ENCODE measurements around the gene SLC16A3. TPM values are rescaled to one million over a fixed set of nuclear protein-coding genes. Genes with fewer than 3 reads are reported as not detected.

Gene SLC16A3
- polyA plus RNA-seq, 1 of the 3 experiments (the other 2 are of a cell fraction), result 70.7 TPM

DNA sequence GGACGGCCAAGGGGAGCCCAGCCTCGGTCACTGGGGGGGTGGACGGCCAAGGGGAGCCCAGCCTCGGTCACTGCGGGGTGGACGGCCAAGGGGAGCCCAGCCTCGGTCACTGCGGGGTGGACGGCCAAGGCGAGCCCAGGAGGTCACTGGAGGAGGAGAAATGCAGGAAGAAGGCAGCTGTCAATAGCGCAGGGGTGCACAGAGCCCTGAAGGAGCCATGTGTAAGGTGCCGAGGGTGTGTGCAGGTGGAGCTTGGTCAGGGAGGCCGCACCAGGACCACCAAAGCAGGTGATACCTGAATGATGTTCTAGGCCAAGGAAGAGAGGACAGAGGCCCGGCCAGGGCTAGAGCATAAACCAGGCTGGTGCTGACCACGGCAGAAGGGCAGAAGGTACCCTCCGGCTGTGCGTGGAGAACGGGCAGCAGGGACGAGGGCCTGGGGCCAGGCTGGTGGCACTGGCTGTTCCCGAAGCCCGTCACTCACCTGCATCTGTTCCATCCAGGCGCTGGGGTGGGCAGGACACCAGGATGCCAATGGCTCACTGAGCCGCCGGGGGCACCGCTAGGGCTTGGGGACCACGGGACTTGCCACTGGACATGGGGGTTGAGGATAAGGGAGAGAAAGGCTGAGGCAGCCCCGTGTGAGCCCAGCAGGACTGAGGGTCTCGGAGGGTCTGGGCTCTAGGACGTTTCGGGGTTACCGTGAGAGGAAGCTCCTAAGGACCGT, 10.3 kb upstream of the SLC16A3 start:
- Histone ChIP-seq H3K4me1 (ENCODE audit: control insufficient read depth in 1 of 2, insufficient read depth in 2 of 2, low read depth in 1 of 2, low read length in 1 of 2) (peaks cover 33 to 34% of the 10 kb centered on the region in 2 experiments), H3K36me3 (replicated peaks in 1 of 2; ENCODE audit: control insufficient read depth in 1 of 2, insufficient read depth in 2 of 2, low read length in 1 of 2) (no peaks in the 10 kb centered on the region), H2AFZ (ENCODE audit: low read depth) (no peak overlapping the region), H3K9me3 (no peaks in the 10 kb centered on the region), H3K27ac (ENCODE audit: low read depth in 2 of 2, low read length in 1 of 2) (no peak overlapping the region), H3K4me2 (peak overlapping the region; percentile 68), H3K4me3 (ENCODE audit: low read depth in 2 of 2, low read length in 1 of 2) (no peak overlapping the region), H3K9me2 (no peaks in the 10 kb centered on the region), H3K9ac (peak overlapping the region; percentile 70), H3K79me2 (ENCODE audit: insufficient read depth) (peaks cover 17% of the 10 kb centered on the region; the same call in 1 of the 2 replicates), H4K20me1 (ENCODE audit: insufficient read depth) (no peaks in the 10 kb centered on the region), H3K27me3 (ENCODE audit: insufficient read depth) (no peaks in the 10 kb centered on the region), H3F3A (replicated peaks; ENCODE audit: insufficient read depth) (peaks cover 30% of the 10 kb centered on the region)
- no peak for TF ChIP-seq ELF1 (IDR thresholded peaks at IDR 0.05)
- TF ChIP-seq, protein P1, sequence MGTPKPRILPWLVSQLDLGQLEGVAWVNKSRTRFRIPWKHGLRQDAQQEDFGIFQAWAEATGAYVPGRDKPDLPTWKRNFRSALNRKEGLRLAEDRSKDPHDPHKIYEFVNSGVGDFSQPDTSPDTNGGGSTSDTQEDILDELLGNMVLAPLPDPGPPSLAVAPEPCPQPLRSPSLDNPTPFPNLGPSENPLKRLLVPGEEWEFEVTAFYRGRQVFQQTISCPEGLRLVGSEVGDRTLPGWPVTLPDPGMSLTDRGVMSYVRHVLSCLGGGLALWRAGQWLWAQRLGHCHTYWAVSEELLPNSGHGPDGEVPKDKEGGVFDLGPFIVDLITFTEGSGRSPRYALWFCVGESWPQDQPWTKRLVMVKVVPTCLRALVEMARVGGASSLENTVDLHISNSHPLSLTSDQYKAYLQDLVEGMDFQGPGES (IDR thresholded peaks at IDR 0.05; ENCODE audit: low read depth, low read length), result no peak
- TF ChIP-seq, protein P2, sequence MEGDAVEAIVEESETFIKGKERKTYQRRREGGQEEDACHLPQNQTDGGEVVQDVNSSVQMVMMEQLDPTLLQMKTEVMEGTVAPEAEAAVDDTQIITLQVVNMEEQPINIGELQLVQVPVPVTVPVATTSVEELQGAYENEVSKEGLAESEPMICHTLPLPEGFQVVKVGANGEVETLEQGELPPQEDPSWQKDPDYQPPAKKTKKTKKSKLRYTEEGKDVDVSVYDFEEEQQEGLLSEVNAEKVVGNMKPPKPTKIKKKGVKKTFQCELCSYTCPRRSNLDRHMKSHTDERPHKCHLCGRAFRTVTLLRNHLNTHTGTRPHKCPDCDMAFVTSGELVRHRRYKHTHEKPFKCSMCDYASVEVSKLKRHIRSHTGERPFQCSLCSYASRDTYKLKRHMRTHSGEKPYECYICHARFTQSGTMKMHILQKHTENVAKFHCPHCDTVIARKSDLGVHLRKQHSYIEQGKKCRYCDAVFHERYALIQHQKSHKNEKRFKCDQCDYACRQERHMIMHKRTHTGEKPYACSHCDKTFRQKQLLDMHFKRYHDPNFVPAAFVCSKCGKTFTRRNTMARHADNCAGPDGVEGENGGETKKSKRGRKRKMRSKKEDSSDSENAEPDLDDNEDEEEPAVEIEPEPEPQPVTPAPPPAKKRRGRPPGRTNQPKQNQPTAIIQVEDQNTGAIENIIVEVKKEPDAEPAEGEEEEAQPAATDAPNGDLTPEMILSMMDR (IDR thresholded peaks at IDR 0.05), result no peak
- TF ChIP-seq POLR2AphosphoS5 (IDR thresholded peaks at IDR 0.05; ENCODE audit: low read depth, low read length), result no peak
- TF ChIP-seq RXRA (IDR thresholded peaks at IDR 0.05; ENCODE audit: borderline replicate concordance, low read depth), result no peak
- TF ChIP-seq, protein P3, sequence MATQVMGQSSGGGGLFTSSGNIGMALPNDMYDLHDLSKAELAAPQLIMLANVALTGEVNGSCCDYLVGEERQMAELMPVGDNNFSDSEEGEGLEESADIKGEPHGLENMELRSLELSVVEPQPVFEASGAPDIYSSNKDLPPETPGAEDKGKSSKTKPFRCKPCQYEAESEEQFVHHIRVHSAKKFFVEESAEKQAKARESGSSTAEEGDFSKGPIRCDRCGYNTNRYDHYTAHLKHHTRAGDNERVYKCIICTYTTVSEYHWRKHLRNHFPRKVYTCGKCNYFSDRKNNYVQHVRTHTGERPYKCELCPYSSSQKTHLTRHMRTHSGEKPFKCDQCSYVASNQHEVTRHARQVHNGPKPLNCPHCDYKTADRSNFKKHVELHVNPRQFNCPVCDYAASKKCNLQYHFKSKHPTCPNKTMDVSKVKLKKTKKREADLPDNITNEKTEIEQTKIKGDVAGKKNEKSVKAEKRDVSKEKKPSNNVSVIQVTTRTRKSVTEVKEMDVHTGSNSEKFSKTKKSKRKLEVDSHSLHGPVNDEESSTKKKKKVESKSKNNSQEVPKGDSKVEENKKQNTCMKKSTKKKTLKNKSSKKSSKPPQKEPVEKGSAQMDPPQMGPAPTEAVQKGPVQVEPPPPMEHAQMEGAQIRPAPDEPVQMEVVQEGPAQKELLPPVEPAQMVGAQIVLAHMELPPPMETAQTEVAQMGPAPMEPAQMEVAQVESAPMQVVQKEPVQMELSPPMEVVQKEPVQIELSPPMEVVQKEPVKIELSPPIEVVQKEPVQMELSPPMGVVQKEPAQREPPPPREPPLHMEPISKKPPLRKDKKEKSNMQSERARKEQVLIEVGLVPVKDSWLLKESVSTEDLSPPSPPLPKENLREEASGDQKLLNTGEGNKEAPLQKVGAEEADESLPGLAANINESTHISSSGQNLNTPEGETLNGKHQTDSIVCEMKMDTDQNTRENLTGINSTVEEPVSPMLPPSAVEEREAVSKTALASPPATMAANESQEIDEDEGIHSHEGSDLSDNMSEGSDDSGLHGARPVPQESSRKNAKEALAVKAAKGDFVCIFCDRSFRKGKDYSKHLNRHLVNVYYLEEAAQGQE (IDR thresholded peaks at IDR 0.05; ENCODE audit: low read depth, low read length), result no peak
- TF ChIP-seq, protein P4, sequence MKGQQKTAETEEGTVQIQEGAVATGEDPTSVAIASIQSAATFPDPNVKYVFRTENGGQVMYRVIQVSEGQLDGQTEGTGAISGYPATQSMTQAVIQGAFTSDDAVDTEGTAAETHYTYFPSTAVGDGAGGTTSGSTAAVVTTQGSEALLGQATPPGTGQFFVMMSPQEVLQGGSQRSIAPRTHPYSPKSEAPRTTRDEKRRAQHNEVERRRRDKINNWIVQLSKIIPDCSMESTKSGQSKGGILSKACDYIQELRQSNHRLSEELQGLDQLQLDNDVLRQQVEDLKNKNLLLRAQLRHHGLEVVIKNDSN (IDR thresholded peaks at IDR 0.05; ENCODE audit: borderline replicate concordance, low read depth), result no peak
- TF ChIP-seq FOXJ3 (CRISPR knock-in tag; IDR thresholded peaks at IDR 0.05), result no peak
- TF ChIP-seq YY1 (IDR thresholded peaks at IDR 0.05; ENCODE audit: low read depth), result no peak
- TF ChIP-seq FOXM1 (IDR thresholded peaks at IDR 0.05; ENCODE audit: low read depth), result no peak
- TF ChIP-seq TCF12 (IDR thresholded peaks at IDR 0.05), result no peak
- no peak for TF ChIP-seq SMC3 (IDR thresholded peaks at IDR 0.05; ENCODE audit: low read depth, low read length)
- no peak for TF ChIP-seq JUND (IDR thresholded peaks at IDR 0.05)
- TF ChIP-seq FOSL2 (IDR thresholded peaks at IDR 0.05; ENCODE audit: borderline replicate concordance, low read depth), result no peak
- no peak for TF ChIP-seq NFIC (IDR thresholded peaks at IDR 0.05; ENCODE audit: borderline replicate concordance)
- TF ChIP-seq TAF1 (IDR thresholded peaks at IDR 0.05; ENCODE audit: borderline replicate concordance, low read depth, low read length), result no peak
- CTCF ChIA-PET, result interaction anchor here (1.2 to 6.4 kb wide), 2 partner anchors 13 to 18 kb away, joined by 5 to 45 read pairs; no protein-coding TSS in a partner anchor
- DNase-seq, result peak; percentile 32
- POLR2A ChIA-PET, result interaction anchor here (0.6 kb wide), 1 partner anchor 271 kb away, joined by 4 read pairs; no protein-coding TSS in a partner anchor
- 92% methylated on average over 32 of the region's 32 CpGs for WGBS (ENCODE audit: low lambda C conversion rate)

Data from SK-N-SH (cell line).